Hepatocyte (in vitro differentiated cells): ENCODE data around the gene ADPRH.

Source experiments
- CTCF ChIP-seq: fragments of 200-600 bp; sonication (generic); IDR thresholded peaks from 2 replicates; pipeline ENCODE4 v1.5.1; 2016; ENCODE audit warnings: antibody characterized with exemption, mild to moderate bottlenecking; ENCODE audit not compliant: poor library complexity
- EZH2 ChIP-seq: fragments of 200-600 bp; sonication (generic); IDR thresholded peaks from 2 replicates; pipeline ENCODE4 v1.6.1; 2016; ENCODE audit warnings: antibody characterized with exemption, mild to moderate bottlenecking, borderline replicate concordance

- TF ChIP-seq CTCF (no peak), EZH2 (no peak)
These were observed 46.9 kb downstream of the ADPRH start for GRCh38 chr3:119626196-119626595.
